HG03139 (cell line): Measurements from ENCODE around the gene PRKCI.
"Not testable (repeated sequence)": the region's sequence is repeated elsewhere in the genome, so short reads cannot be mapped to it uniquely, and the experiment has no call there.

Source experiments
- ATAC-seq: cut with Tn5 transposase; IDR thresholded peaks from one replicate; pipeline ENCODE4 v1.9.1; 2021; ENCODE audit not compliant: unreplicated experiment

PRKCI gene

GRCh38 chr3:170221924-170222646 is at the start of gene PRKCI:
TSS of gene PRKCI (plus strand) at chr3:170222424. CDS start at chr3:170222670, 246 bp downstream.
- ATAC-seq = peak; percentile 95

- ATAC-seq = no peak
Observed at GRCh38 chr3:170178651-170179050, 43.6 kb upstream of the PRKCI start.

- ATAC-seq = no peak
Observed at GRCh38 chr3:170179432-170179831, 42.8 kb upstream of the PRKCI start.

- ATAC-seq = peak; percentile 12
Observed at GRCh38 chr3:170180079-170180907, 41.9 kb upstream of the PRKCI start.

GRCh38 chr3:170180908-170181885 is 41.0 kb upstream of the PRKCI start, which contains the start of gene PHC3:
TSS of gene PHC3 (minus strand) at chr3:170181733. CDS start at chr3:170181715, 18 bp downstream.
- peak; percentile 69 for ATAC-seq

DNA sequence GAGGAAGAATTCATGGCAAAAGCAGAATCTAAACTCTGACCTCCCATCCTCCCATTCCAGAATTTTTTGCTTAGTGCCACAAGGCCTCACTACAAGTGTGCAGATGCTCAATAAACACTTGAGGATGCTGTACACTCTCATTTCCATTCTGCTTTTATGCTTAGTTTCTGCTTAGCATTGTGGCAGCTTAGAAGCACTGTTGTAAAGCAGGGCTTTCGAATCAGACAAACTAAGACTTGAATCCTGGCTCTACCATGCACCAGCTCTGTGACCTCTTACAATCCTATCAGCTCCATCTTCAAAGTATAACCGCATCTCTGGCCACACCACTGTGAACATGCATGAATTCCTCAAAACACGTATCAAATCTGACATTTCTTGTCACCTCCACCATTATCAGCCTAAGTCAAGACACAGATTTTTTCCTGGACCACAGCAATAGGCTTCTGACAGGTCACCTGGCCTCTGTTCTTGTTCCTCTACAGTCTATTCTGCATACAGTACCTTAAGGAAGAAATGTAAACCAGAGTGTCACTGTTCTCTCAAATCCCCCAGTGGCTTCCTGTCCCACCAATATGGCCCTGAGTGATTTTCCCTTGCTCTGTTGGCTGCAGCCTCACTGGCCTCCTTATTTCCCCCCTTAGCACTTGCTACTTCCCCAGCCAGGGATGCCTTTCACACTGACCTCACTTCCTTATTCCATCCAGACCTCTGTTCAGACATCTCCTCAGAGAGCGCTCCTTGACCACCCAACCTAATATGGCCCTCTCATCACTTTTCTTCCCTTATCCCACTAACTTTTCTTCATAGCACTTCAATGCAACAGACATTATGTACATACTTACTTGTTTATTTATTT is 32.6 kb upstream of the PRKCI start:
- ATAC-seq = peak; percentile 27

DNA sequence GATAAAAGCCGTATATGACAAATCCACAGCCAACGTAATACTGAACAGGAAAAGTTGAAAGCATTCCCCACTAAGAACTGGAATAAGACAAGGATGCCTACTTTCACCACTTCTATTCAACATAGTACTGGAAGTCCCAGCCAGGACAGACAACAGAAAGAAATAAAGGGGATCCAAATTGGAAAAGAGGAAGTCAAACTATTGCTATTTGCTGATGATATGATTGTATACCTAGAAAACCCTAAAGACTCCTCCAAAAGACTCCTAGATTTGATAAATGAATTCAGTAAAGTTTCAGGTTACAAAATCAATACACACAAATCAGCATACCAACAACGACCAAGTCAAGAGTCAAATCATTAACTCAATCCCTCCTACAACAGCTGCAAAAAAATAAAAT is 26.5 kb upstream of the PRKCI start:
- not testable (repeated sequence) for ATAC-seq

- ATAC-seq = no peak
Observed at GRCh38 chr3:170196833-170197232, 25.4 kb upstream of the PRKCI start.

GRCh38 chr3:170200987-170201386 is 21.2 kb upstream of the PRKCI start:
- no peak for ATAC-seq

DNA sequence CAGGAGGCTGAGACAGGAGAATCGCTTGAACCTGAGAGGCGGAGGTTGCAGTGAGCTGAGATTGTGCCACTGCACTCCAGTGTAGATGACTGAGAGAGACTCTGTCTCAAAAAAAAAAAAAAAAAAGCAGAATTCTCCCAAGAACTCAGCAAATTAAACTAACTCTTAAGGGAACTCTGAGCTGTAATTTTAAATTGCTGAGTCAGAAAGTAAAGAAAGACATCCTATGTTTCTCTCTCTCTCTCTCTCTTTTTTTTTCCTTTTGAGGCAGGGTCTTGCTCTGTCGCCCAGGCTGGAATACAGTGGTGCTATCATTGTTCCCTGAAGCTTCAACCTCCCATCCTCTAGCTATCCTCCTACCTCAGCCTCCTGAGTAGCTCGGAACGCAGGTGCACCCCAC is 20.7 kb upstream of the PRKCI start:
- no peak for ATAC-seq

DNA sequence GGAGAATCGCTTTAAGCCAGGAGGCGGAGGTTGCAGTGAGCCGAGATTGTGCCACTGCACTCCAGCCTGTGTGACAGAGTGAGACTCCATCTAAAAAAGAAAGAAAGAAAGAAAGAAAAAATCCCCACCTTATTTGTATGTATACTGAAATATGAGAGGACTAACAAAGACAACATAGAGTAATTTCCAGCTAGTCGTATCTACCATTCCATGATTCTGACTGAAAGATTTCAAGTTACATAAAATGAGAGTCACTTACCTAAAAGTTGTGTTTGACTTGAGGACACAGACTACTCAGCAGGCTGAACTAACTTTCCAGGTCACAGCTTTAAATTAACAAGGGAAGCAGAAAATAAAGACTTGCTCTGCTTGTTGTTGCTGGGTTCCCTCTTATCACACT is 18.8 kb upstream of the PRKCI start:
- ATAC-seq = no peak

DNA sequence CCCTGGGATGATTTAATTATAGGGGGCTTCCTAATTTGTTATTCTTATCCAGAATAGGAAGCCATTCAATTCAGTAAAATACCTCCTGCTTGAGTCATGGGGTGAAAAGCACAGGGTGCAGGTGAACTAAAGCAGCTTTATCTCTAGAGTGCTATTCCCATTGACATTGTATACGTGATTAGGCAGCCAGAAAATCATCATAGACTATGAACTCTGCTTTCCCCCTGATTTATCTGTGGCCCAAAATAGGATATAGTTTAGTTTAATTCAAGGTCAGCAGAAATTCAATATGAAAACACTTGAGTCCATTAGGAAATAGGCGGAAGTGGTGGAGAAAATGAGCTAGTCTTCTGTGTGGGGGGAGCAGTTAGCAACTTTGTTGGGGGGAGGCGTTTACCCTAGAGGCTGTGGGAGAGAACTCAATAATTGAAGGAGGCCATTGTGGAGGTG is 18.2 kb upstream of the PRKCI start:
- ATAC-seq = no peak

GRCh38 chr3:170204509-170204908 is 17.7 kb upstream of the PRKCI start:
- ATAC-seq = no peak

- ATAC-seq = no peak
Observed at GRCh38 chr3:170205302-170205701, 16.9 kb upstream of the PRKCI start.

GRCh38 chr3:170206164-170206762 is 16.0 kb upstream of the PRKCI start:
- not testable (repeated sequence) for ATAC-seq

- ATAC-seq = no peak
Observed at GRCh38 chr3:170207717-170208116, 14.5 kb upstream of the PRKCI start.

- ATAC-seq = no peak
Observed at GRCh38 chr3:170211668-170212067, 10.6 kb upstream of the PRKCI start.

GRCh38 chr3:170219850-170220249 is 2.4 kb upstream of the PRKCI start:
- ATAC-seq = no peak

DNA sequence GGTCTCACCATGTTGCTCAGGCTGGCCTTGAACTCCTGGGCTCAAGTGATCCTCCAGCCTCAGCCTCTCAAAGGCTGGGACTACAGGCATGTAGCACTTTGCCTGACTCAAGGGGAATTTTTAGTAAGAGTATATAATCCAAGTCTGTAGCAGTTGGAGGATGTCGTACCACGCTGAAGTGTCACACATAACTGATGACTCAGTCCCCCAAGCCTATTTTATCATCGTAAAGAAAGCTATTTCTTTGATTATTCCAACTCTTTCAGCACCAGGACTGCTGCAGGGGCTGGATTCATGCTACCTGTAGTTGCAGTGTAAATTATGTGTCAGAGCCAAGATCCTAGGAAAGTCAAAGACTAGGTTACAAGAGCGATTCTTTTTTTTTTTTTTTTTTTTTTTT is 1.4 kb upstream of the PRKCI start:
- no peak for ATAC-seq
